ENCODE results near the gene PPM1D.

DNA sequence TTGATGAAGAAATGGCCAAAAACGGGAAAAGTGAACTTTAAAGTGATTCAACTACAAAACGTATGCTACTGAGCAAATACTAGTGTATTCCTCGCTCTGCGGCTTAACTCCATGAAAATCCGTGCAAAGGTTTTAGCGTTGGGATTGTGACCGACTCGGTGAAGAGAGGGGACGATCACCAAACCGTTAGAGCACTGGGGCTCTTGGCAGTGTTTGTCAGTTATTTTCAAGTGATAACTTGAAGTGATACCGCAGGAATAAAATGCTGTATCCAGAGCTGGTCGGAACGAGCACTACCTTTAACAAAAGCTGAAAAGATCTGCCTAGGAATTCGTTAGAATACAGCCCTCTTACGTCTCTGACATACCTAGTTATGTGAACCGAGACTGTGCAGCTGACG lies 773 bp upstream of the PPM1D start:
- no peak for TF ChIP-seq CTCF (IDR thresholded peaks at IDR 0.05; ENCODE audit: low read depth, low read length)
- no peak for TF ChIP-seq POLR2A (IDR thresholded peaks at IDR 0.05; ENCODE audit: extremely low read depth, insufficient read length)
